Keratinocyte (primary cell): ENCODE measurements around the gene COMMD4. TPM values are rescaled to one million over a fixed set of nuclear protein-coding genes. Genes with fewer than 3 reads are reported as not detected.

Experiments used
- DNase-seq: peaks from one replicate; pipeline ENCODE4 v3.0.0-alpha.2; 2011; ENCODE audit warnings: low read depth, missing footprints, low spot score
- FAIRE-seq: peaks from 2 replicates; lab custom pipeline; 2011; peaks lifted over from hg19 to GRCh38; lab: Jason Lieb, UNC
- H2AFZ ChIP-seq: 2 replicates; pipeline ENCODE4 v1.6.0; 2012; ENCODE audit warnings: low read length, control low read depth, inconsistent platforms; ENCODE audit not compliant: control insufficient read depth
- H3K27ac ChIP-seq: 2 replicates; pipeline ENCODE4 v1.5.1; 2011; ENCODE audit warnings: low read length; ENCODE audit not compliant: control insufficient read depth, insufficient read depth
- H3K27me3 ChIP-seq: 3 replicates; pipeline ENCODE4 v1.6.0; 2011; ENCODE audit warnings: low read length; ENCODE audit not compliant: control insufficient read depth, insufficient read depth; ENCODE audit errors: extremely low read depth
- H3K36me3 ChIP-seq, 2 experiments: 2 replicates in 1 of 2; 3 replicates in 1 of 2; pipeline ENCODE4 v1.5.1; 2011; ENCODE audit warnings: low read length in 2 of 2, mild to moderate bottlenecking in 1 of 2; ENCODE audit not compliant: control insufficient read depth in 2 of 2, insufficient read depth in 2 of 2; ENCODE audit errors: extremely low read depth in 1 of 2
- H3K4me1 ChIP-seq: 3 replicates; pipeline ENCODE4 v1.5.1; 2011; ENCODE audit warnings: low read length; ENCODE audit not compliant: control insufficient read depth, insufficient read depth; ENCODE audit errors: extremely low read depth
- H3K4me2 ChIP-seq: 3 replicates; pipeline ENCODE4 v1.6.0; 2011; ENCODE audit warnings: low read depth, low read length; ENCODE audit not compliant: control insufficient read depth, insufficient read depth; ENCODE audit errors: extremely low read depth
- H3K4me3 ChIP-seq, 3 experiments: fragments of 200-600 bp in 1 of 3; sonication (generic) in 1 of 3; 2 replicates in 2 of 3; 3 replicates in 1 of 3; pipeline ENCODE4 v1.5.1; 2011 to 2016; ENCODE audit warnings: low read length in 3 of 3, mild to moderate bottlenecking in 3 of 3, control low read depth in 2 of 3, inconsistent platforms in 1 of 3, low read depth in 1 of 3, mixed read lengths in 1 of 3, mixed run types in 1 of 3, moderate library complexity in 1 of 3; ENCODE audit not compliant: control insufficient read depth in 2 of 3, insufficient read depth in 2 of 3; ENCODE audit errors: extremely low read depth in 1 of 3
- H3K79me2 ChIP-seq: 2 replicates; pipeline ENCODE4 v1.6.0; 2012; ENCODE audit warnings: low read length; ENCODE audit not compliant: control insufficient read depth, insufficient read depth
- H3K9ac ChIP-seq: 3 replicates; pipeline ENCODE4 v1.6.0; 2011; ENCODE audit warnings: low read length; ENCODE audit not compliant: control insufficient read depth, insufficient read depth; ENCODE audit errors: extremely low read depth
- H3K9me1 ChIP-seq: 3 replicates; pipeline ENCODE4 v1.6.0; 2011; ENCODE audit warnings: low read length; ENCODE audit not compliant: control insufficient read depth, insufficient read depth; ENCODE audit errors: extremely low read depth
- H3K9me3 ChIP-seq: 2 replicates; pipeline ENCODE4 v1.5.1; 2012; ENCODE audit warnings: low read depth, low read length; ENCODE audit not compliant: control insufficient read depth
- H4K20me1 ChIP-seq: 3 replicates; pipeline ENCODE4 v1.6.0; 2011; ENCODE audit warnings: low read length; ENCODE audit not compliant: control insufficient read depth, insufficient read depth; ENCODE audit errors: extremely low read depth
- EZH2 ChIP-seq: IDR thresholded peaks from one replicate; pipeline ENCODE4 v1.6.1; 2012; ENCODE audit warnings: inconsistent platforms, mild to moderate bottlenecking, low read length, moderate library complexity
- dilution Hi-C: fragments of 300-500 bp; cut with MboI; formaldehyde crosslinking; loops from one replicate; pipeline ENCODE4 v1.7.0; 2020; ENCODE audit warnings: low sequenced_read_pairs; ENCODE audit not compliant: extremely low pct_ligation_motif_present
- polyA plus RNA-seq, 5 experiments: library from polyadenylated mRNA; depleted of rRNA in 3 of 5; stranded (reverse) in 3 of 5; stranded (forward) in 1 of 5; unstranded in 1 of 5; fragments of >200 nt; gene quantifications; 1 replicate in 1 of 5; 2 replicates in 3 of 5; 3 replicates in 1 of 5; pipeline versions ENCODE4 v1.2.1 to v1.2.3, GENCODE V29; 2011 to 2012; ENCODE audit warnings: missing spikeins in 2 of 5, low read depth in 1 of 5, low replicate concordance in 1 of 5
- TF ChIP-seq, protein P1 (sequence below), 3 experiments: IDR thresholded peaks in 1 of 3; conservative IDR thresholded peaks in 1 of 3; optimal IDR thresholded peaks in 1 of 3; 2 replicates in 2 of 3; 3 replicates in 1 of 3; pipeline versions ENCODE3 to v1.5.1; 2011; ENCODE audit warnings: low read length in 3 of 3, mild to moderate bottlenecking in 3 of 3, moderate library complexity in 2 of 3, control low read depth in 1 of 3, inconsistent platforms in 1 of 3; ENCODE audit not compliant: insufficient read depth in 2 of 3; ENCODE audit errors: extremely low read depth in 1 of 3

COMMD4 gene
- polyA plus RNA-seq, 1 donor (not counting 4 experiments of a cell fraction or from before 2014, with no cell fraction given): 48.2 TPM

DNA sequence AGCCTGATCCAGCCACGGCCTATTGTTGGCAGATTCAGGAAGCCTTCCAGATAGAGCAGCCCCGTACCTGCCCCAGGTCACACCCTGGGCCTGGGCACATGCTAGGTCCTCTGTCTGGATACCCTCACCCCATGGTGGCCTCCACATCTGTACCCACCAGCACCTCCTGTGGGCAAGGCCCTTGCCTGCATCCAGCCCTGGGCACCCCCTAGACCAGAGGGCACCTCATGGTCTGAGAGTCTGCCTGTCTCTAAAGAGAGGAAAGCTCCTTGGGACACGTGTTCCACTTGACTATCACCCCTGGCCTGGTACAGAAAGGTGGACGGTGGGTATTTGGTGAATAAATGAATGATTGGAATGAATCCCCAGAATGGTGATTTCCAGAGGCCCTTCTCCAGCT is 8.9 kb upstream of the COMMD4 start:
- H4K20me1 ChIP-seq: no peaks in the 10 kb centered on the region
- no peak for TF ChIP-seq EZH2
- TF ChIP-seq, protein P1, sequence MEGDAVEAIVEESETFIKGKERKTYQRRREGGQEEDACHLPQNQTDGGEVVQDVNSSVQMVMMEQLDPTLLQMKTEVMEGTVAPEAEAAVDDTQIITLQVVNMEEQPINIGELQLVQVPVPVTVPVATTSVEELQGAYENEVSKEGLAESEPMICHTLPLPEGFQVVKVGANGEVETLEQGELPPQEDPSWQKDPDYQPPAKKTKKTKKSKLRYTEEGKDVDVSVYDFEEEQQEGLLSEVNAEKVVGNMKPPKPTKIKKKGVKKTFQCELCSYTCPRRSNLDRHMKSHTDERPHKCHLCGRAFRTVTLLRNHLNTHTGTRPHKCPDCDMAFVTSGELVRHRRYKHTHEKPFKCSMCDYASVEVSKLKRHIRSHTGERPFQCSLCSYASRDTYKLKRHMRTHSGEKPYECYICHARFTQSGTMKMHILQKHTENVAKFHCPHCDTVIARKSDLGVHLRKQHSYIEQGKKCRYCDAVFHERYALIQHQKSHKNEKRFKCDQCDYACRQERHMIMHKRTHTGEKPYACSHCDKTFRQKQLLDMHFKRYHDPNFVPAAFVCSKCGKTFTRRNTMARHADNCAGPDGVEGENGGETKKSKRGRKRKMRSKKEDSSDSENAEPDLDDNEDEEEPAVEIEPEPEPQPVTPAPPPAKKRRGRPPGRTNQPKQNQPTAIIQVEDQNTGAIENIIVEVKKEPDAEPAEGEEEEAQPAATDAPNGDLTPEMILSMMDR (optimal IDR thresholded peaks at IDR 0.05 in 1 of 3, IDR thresholded peaks at IDR 0.05 in 1 of 3, conservative IDR thresholded peaks at IDR 0.05 in 1 of 3; ENCODE audit: extremely low read depth in 1 of 3, insufficient read depth in 2 of 3, low read length in 3 of 3): no peak
- no peaks in the 10 kb centered on the region for H3K79me2 ChIP-seq
- no peaks in the 10 kb centered on the region for H3K27me3 ChIP-seq
- dilution Hi-C loops: no loop called here
- no peak overlapping the region for H3K4me3 ChIP-seq
- DNase-seq (no peak), FAIRE-seq (no peak)
- H3K9ac ChIP-seq: no peak overlapping the region
- H3K4me2 ChIP-seq: no peak overlapping the region
- no peaks in the 10 kb centered on the region for H3K9me1 ChIP-seq
- H2AFZ ChIP-seq: no peak overlapping the region
- H3K4me1 ChIP-seq: no peaks in the 10 kb centered on the region
- H3K36me3 ChIP-seq: no peaks in the 10 kb centered on the region
- H3K27ac ChIP-seq: no peak overlapping the region
- no peaks in the 10 kb centered on the region for H3K9me3 ChIP-seq

DNA sequence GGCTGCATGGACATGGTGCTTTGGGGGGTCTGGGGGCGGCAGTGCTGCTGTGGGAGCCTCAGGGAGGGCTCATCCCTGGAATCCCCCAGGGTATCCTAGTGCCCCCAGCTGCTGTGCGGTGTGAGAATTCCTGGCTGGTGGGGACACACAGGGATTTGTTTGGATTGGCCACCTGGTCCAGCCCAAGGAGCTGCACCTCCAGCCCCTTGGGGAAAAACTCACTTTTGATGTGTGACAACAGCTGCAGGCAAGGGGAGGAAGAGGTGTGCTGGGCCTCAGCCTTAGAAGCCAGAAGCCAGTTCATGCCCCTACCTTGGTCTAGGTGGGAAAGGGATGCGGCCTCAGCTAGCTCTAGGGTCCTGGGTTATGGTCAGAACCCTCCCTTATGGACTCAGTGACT is 8.4 kb upstream of the COMMD4 start:
- Histone ChIP-seq H3K9me3 (no peaks in the 10 kb centered on the region), H3K79me2 (no peaks in the 10 kb centered on the region), H4K20me1 (no peaks in the 10 kb centered on the region), H3K4me1 (no peaks in the 10 kb centered on the region), H3K4me3 (no peak overlapping the region), H3K9ac (no peak overlapping the region), H3K27me3 (no peaks in the 10 kb centered on the region), H3K4me2 (no peak overlapping the region), H3K36me3 (no peaks in the 10 kb centered on the region), H3K27ac (no peak overlapping the region), H2AFZ (no peak overlapping the region), H3K9me1 (no peaks in the 10 kb centered on the region)
- DNase-seq: no peak
- no peak for TF ChIP-seq EZH2
- TF ChIP-seq, protein P1 (optimal IDR thresholded peaks at IDR 0.05 in 1 of 3, IDR thresholded peaks at IDR 0.05 in 1 of 3, conservative IDR thresholded peaks at IDR 0.05 in 1 of 3; ENCODE audit: extremely low read depth in 1 of 3, insufficient read depth in 2 of 3, low read length in 3 of 3): no peak
- dilution Hi-C loops: no loop called here
- FAIRE-seq: no peak
